ENCODE data around the gene CHDH. TPM values are rescaled to one million over a fixed set of nuclear protein-coding genes. Genes with fewer than 3 reads are reported as not detected.

CHDH gene
- total and polyA plus RNA-seq, 12 donors, result 0.29 to 17.5 (median 2.2) TPM

GRCh38 chr3:53780171-53780570 is 66.0 kb downstream of the CHDH start:
- Histone ChIP-seq H3K4me3 (no peak overlapping the region), H3K27ac (no peak overlapping the region), H3K27me3 (no peaks in the 10 kb centered on the region), H3K36me3 (no peaks in the 10 kb centered on the region), H3K4me1 (no peaks in the 10 kb centered on the region), H3K9me3 (no peaks in the 10 kb centered on the region)
- intact Hi-C loops (cut with DNase I), result no loop called here
- no peak for DNase-seq
- ATAC-seq, result no peak
- WGBS, 2 donors, result 73 to 77% methylated on average over 4 of the region's 4 CpGs
- TF ChIP-seq CTCF (IDR thresholded peaks at IDR 0.05), result no peak

GRCh38 chr3:53778153-53778552 is 68.1 kb downstream of the CHDH start:
- no peak overlapping the region for H3K27ac ChIP-seq
- ATAC-seq (no peak), DNase-seq (no peak)
- H3K9me3 ChIP-seq, result no peaks in the 10 kb centered on the region
- 92 to 96% methylated on average over 3 of the region's 3 CpGs for WGBS, 2 donors
- H3K27me3 ChIP-seq, result no peaks in the 10 kb centered on the region
- intact Hi-C loops (cut with DNase I), result no loop called here
- TF ChIP-seq CTCF (IDR thresholded peaks at IDR 0.05), result no peak
- H3K4me3 ChIP-seq, result no peak overlapping the region
- H3K36me3 ChIP-seq, result no peaks in the 10 kb centered on the region
- peaks cover 0 to 11% (median 0%) of the 10 kb centered on the region in 9 donors for H3K4me1 ChIP-seq

GRCh38 chr3:53777468-53777867 is 68.8 kb downstream of the CHDH start:
- no peak for TF ChIP-seq CTCF (IDR thresholded peaks at IDR 0.05)
- intact Hi-C loops (cut with DNase I), result no loop called here
- 86 to 87% methylated on average over 8 of the region's 8 CpGs for WGBS, 2 donors
- H3K4me3 ChIP-seq, result no peak overlapping the region
- H3K36me3 ChIP-seq, result no peaks in the 10 kb centered on the region
- no peaks in the 10 kb centered on the region for H3K9me3 ChIP-seq
- H3K27me3 ChIP-seq, result no peaks in the 10 kb centered on the region
- no peak overlapping the region for H3K27ac ChIP-seq
- H3K4me1 ChIP-seq, result peaks cover 0 to 15% (median 0%) of the 10 kb centered on the region in 9 donors
- no peak for DNase-seq
- no peak for ATAC-seq

GRCh38 chr3:53776494-53777101 is 69.6 kb downstream of the CHDH start:
- H3K36me3 ChIP-seq, result no peaks in the 10 kb centered on the region
- DNase-seq, result no peak
- H3K27me3 ChIP-seq, result peaks cover 0 to 3% (median 0%) of the 10 kb centered on the region in 7 donors
- no peaks in the 10 kb centered on the region for H3K9me3 ChIP-seq
- WGBS, 2 donors, result 60 to 70% methylated on average over 9 of the region's 9 CpGs
- ATAC-seq, result no peak
- peaks cover 0 to 15% (median 0%) of the 10 kb centered on the region in 9 donors for H3K4me1 ChIP-seq
- intact Hi-C loops (cut with DNase I), result no loop called here
- TF ChIP-seq CTCF (IDR thresholded peaks at IDR 0.05), result no peak
- H3K27ac ChIP-seq, result no peak overlapping the region
- no peak overlapping the region for H3K4me3 ChIP-seq
